Adrenal gland (tissue), 12 donors: Measurements from ENCODE around the gene MRPL18. TPM values are rescaled to one million over a fixed set of nuclear protein-coding genes. Genes with fewer than 3 reads are reported as not detected.
"Not testable (repeated sequence)": the region's sequence is repeated elsewhere in the genome, so short reads cannot be mapped to it uniquely, and the experiment has no call there.

ENCODE experiments used
- DNase-seq, 7 donors: peaks; one replicate each; pipeline ENCODE4 v3.0.0-alpha.2; 2019 to 2020
- H3K27ac ChIP-seq, 5 donors: fragments of 200-600 bp; sonication (generic) in 4 of 5; 1 replicate in 3 of 5; 2 replicates in 2 of 5; pipeline versions ENCODE4 v1.5.1 to v1.8.0; 2016 to 2020; ENCODE audit warnings: mild to moderate bottlenecking in 1 of 5
- H3K27me3 ChIP-seq: fragments of 200-600 bp; 2 replicates; pipeline ENCODE4 v1.8.0; 2021
- H3K36me3 ChIP-seq, 2 donors: fragments of 200-600 bp; replicated peaks in 1 of 2; 1 replicate in 1 of 2; 2 replicates in 1 of 2; pipeline versions ENCODE4 v1.5.1 to v1.8.0; 2018 to 2022
- H3K4me1 ChIP-seq, 2 donors: fragments of 200-600 bp; replicated peaks in 1 of 2; 1 replicate in 1 of 2; 2 replicates in 1 of 2; pipeline versions ENCODE4 v1.5.1 to v1.8.0; 2018 to 2021
- H3K4me3 ChIP-seq, 4 donors: fragments of 200-600 bp; sonication (generic) in 3 of 4; one replicate each; pipeline ENCODE4 v1.5.1; 2016 to 2018
- H3K9me3 ChIP-seq, 3 donors: fragments of 200-600 bp; sonication (generic) in 1 of 3; replicated peaks in 1 of 3; 1 replicate in 2 of 3; 2 replicates in 1 of 3; pipeline versions ENCODE4 v1.5.1 to v1.8.0; 2016 to 2021
- CTCF ChIP-seq, 6 experiments: fragments of 450-650 bp in 4 of 6; fragments of 200-600 bp in 2 of 6; sonication (generic) in 1 of 6; IDR thresholded peaks; 1 replicate in 5 of 6; 2 replicates in 1 of 6; pipeline versions ENCODE4 v1.5.1 to v1.8.0; 2016 to 2021; ENCODE audit warnings: antibody characterized with exemption in 6 of 6, mild to moderate bottlenecking in 2 of 6, moderate library complexity in 1 of 6
- POLR2A ChIP-seq, 2 donors: fragments of 450-650 bp; IDR thresholded peaks; one replicate each; pipeline ENCODE4 v1.6.1; 2017; ENCODE audit warnings: antibody characterized with exemption in 2 of 2, mild to moderate bottlenecking in 2 of 2, moderate library complexity in 1 of 2
- WGBS, 4 donors: extraction: QIAGEN DNeasy Blood & Tissue Kit in 2 of 4; methylation state at CpG; one replicate each; pipeline versions ENCODE4 v1.1.5 to v1.1.7; 2013 to 2017; 5-methylcytosine and 5-hydroxymethylcytosine counted together
- intact Hi-C, 2 donors: fragments of 100-400 bp; cut with DNase I; formaldehyde crosslinking; loops; one replicate each; pipeline versions ENCODE4 v1.14.1 to v1.15.0; 2022 to 2023
- polyA plus RNA-seq, 3 donors: library from polyadenylated mRNA; stranded (reverse); fragments of 200-250 nt in 2 of 3; fragments of 350-450 nt in 1 of 3; fragmentation: Illumina TruSeq in 1 of 3; extraction: RNeasy Lipid Tissue Mini Kit (QIAGEN cat#74804) in 1 of 3; gene quantifications; one replicate each; pipeline ENCODE4 v1.2.3, GENCODE V29; 2013 to 2014
- total RNA-seq, 9 donors: library from RNA; depleted of rRNA in 4 of 9; stranded (reverse); fragments of >200 nt in 4 of 9; fragments of 120-200 nt in 1 of 9; fragmentation: NEBNext Ultra II Directional in 1 of 9; extraction: Animal tissue kit (Norgen Biotek cat#: 25700) in 1 of 9; gene quantifications; one replicate each; pipeline versions ENCODE4 v1.1.0 to v1.2.4, GENCODE V29; 2013 to 2023
- donor health status: healthy with polysubstance abuse.
- donor health status: Bipolar disorder and iron deficiency.
- donor health status: DM: yes; HTN: yes; CAD: no.
- donor health status: DM: no; HTN: no; CAD: no.
- donor health status: DM: no; HTN: no; CAD: no.
- donor health status: DM: yes; HTN: yes; CAD: no.

Gene MRPL18
- total and polyA plus RNA-seq, 12 donors, result 63.7 to 199 (median 99.3) TPM

DNA sequence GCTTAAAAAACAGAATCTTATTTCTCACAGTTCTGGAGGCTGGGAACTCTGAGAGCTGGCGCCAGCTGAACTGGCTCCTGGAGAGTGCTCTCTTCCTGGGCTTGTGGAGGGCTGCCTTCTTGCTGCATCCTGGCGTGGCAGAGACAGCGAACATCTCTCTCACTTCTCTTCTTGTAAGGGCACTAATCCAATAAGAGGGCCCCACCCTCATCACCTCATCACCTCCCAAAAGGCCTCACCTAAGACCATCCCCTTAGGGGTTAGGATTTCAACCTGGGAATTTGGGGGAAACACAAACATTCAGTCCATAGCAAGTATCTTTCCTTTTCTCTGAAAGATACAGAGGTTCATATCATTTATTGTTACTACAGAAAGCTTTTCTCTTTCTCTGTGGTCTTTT, 33.7 kb downstream of the MRPL18 start:
- intact Hi-C loops, result no loop called here
- H3K36me3 ChIP-seq, result no peaks in the 10 kb centered on the region
- no peak for TF ChIP-seq CTCF (IDR thresholded peaks at IDR 0.05)
- TF ChIP-seq POLR2A (IDR thresholded peaks at IDR 0.05), result no peak
- no peaks in the 10 kb centered on the region for H3K27me3 ChIP-seq
- 95 to 100% (median 95%) methylated on average over 3 of the region's 3 CpGs for WGBS, 4 donors
- no peak for DNase-seq
- no peaks in the 10 kb centered on the region for H3K9me3 ChIP-seq
- H3K4me3 ChIP-seq, result no peak overlapping the region
- H3K27ac ChIP-seq, result no peak overlapping the region
- no peaks in the 10 kb centered on the region for H3K4me1 ChIP-seq

- intact Hi-C loops, DNase-seq, H3K27me3 ChIP-seq, H3K4me3 ChIP-seq, H3K27ac ChIP-seq, H3K9me3 ChIP-seq, H3K36me3 ChIP-seq, H3K4me1 ChIP-seq: not testable (repeated sequence)
- WGBS, 4 donors, result 88 to 92% (median 89%) methylated on average over 9 of the region's 9 CpGs
Measured at GRCh38 chr6:159824690-159825089, 34.4 kb downstream of the MRPL18 start.

DNA sequence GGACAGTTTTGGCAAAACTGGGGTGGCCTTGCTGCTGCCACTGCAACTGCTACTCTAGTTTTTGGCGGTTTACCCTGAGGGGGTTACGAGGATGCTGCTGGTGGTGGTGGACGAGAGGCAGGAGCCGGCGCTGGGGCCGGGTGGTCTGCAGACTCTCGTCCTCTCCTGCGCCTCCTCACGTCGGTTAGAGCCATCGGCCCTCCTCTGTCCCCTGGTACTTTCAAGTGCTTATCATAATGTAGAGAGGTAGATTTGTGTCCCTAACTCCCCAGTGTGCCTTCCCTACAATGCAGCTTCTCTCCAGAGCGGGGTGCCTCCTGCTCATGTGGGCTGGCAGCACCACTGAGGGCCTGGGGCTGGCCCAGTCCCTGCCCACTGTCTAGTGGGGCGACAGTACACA, 35.7 kb downstream of the MRPL18 start:
- intact Hi-C loops, result no loop called here
- no peak for TF ChIP-seq POLR2A (IDR thresholded peaks at IDR 0.05)
- no peak for TF ChIP-seq CTCF (IDR thresholded peaks at IDR 0.05)
- H3K27me3 ChIP-seq, result no peaks in the 10 kb centered on the region
- H3K9me3 ChIP-seq, result no peaks in the 10 kb centered on the region
- 88 to 98% (median 94%) methylated on average over 13 of the region's 13 CpGs for WGBS, 4 donors
- no peaks in the 10 kb centered on the region for H3K4me1 ChIP-seq
- H3K27ac ChIP-seq, result no peak overlapping the region
- no peak overlapping the region for H3K4me3 ChIP-seq
- no peak for DNase-seq
- H3K36me3 ChIP-seq, result no peaks in the 10 kb centered on the region

- no peaks in the 10 kb centered on the region for H3K4me1 ChIP-seq
Measured at GRCh38 chr6:159826968-159827647, 36.8 kb downstream of the MRPL18 start.

More at GRCh38 chr6:159826968-159827647, 36.8 kb downstream of the MRPL18 start:
- Histone ChIP-seq H3K9me3 (no peaks in the 10 kb centered on the region), H3K27me3 (no peaks in the 10 kb centered on the region), H3K4me3 (no peak overlapping the region), H3K36me3 (no peaks in the 10 kb centered on the region), H3K27ac (no peak overlapping the region)
- intact Hi-C loops, result no loop called here
- peak in 1 of 7 donors; percentile 35 for DNase-seq
- TF ChIP-seq CTCF (IDR thresholded peaks at IDR 0.05), result no peak
- no peak for TF ChIP-seq POLR2A (IDR thresholded peaks at IDR 0.05)
- WGBS, 4 donors, result 54 to 65% (median 60%) methylated on average over 16 of the region's 16 CpGs
